ENCODE results near the gene TAGAP.

Gene TAGAP

DNA sequence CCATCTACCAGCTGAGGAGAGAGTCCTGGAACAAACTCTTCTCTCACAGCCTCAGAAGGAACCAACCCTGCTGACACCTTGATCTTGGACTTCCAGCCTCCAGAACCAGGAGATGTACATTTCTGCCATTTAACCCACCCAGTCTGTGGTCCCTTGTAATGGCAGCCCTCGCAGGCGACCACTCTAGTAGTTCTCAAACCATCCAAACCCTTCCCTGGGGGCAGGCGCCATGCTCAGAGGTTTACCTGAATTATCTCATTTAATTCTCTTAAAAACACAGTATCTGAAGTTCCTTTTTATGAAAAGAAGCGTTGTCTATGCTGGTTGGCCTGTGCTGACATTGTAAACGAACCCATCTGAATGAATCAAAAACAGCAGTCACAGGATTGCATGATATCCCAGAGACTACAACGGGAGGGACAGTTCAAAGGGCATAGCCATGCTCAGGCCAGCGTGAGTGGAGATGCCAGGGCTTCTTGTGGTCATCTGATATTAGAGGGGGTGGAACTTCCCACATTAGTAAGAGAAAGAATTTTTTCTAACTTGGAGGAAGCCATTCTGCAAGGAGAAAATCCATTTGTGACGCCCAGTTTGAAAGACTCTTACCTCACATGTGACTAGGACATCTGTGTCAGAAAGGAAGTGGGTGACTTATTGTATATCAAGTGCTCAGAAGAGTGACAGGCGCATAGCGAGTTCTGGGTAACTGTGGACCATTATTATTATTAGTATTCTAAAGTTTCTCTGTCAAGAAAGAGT lies 17.2 kb upstream of the TAGAP start:
- TF ChIP-seq CTCF (IDR thresholded peaks at IDR 0.05; ENCODE audit: insufficient read depth, low read length, poor library complexity, severe bottlenecking), result no peak
- TF ChIP-seq EZH2phosphoT487 (conservative IDR thresholded peaks at IDR 0.05; ENCODE audit: low read length), result no peak
- peaks cover 19% of the 10 kb centered on the region for H3F3A ChIP-seq (ENCODE audit: insufficient read depth)
- H3K79me2 ChIP-seq (ENCODE audit: insufficient read depth, low read length), result no peaks in the 10 kb centered on the region
- H3K9me3 ChIP-seq (ENCODE audit: insufficient read depth, low read length), result no peaks in the 10 kb centered on the region
- no peaks in the 10 kb centered on the region for H3K9me2 ChIP-seq (replicated peaks; ENCODE audit: insufficient read depth, low read length)
- H3K9ac ChIP-seq (ENCODE audit: low read length), result peak overlapping the region; percentile 44
- peak overlapping the region; percentile 91 for H3K27ac ChIP-seq (ENCODE audit: low read depth, low read length)
- peak overlapping the region; percentile 56 for H3K4me2 ChIP-seq (ENCODE audit: low read depth, low read length, poor library complexity, severe bottlenecking)
- peak overlapping the region; percentile 46 for H2AFZ ChIP-seq (ENCODE audit: low read depth, low read length, severe bottlenecking)
- peak overlapping the region; percentile 25 for H3K4me3 ChIP-seq (ENCODE audit: insufficient read depth, low read length, poor library complexity, severe bottlenecking)
- H3K27me3 ChIP-seq (ENCODE audit: low read length), result no peaks in the 10 kb centered on the region
- H3K36me3 ChIP-seq (ENCODE audit: low read length), result no peaks in the 10 kb centered on the region
- no peaks in the 10 kb centered on the region for H4K20me1 ChIP-seq (ENCODE audit: low read depth, low read length)

- Histone ChIP-seq H3K27me3 (ENCODE audit: low read length) (no peaks in the 10 kb centered on the region), H3K9ac (ENCODE audit: low read length) (no peak overlapping the region)
Observed at GRCh38 chr6:159061146-159061545, 16.4 kb upstream of the TAGAP start.

DNA sequence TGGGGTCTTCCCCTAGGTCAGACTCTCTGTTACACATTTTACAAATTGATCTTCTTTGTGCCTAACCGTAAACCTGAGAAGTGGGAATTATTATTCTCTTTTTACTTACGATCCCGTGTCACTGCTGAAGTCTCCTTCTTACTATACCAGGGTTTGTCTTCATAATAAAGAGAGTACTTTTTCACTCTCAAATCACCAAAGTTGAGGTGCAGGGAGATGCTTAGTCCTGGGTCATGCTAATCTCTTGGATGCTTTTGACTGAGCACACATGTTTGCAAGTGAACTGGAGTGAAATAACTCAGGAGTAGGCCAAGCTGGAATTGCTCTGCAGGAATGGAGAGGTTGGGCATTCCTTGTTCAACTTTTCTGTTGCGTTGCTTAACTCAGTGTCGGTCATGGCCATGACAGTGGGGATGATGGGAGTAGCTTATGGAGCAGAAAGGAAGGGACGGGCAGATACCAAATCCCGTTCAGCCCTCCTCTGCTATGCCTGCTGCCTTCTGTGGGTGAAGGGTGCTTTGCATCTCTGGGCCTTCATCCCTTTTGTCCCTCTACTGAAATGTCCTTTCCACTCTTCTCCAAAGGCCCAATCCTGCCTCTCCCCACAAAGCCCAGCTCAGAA lies 15.2 kb upstream of the TAGAP start:
- Histone ChIP-seq H3K27ac (ENCODE audit: low read depth, low read length) (no peak overlapping the region), H3K27me3 (ENCODE audit: low read length) (no peaks in the 10 kb centered on the region), H3K9me3 (ENCODE audit: insufficient read depth, low read length) (no peaks in the 10 kb centered on the region), H3K9ac (ENCODE audit: low read length) (no peak overlapping the region), H3K4me2 (ENCODE audit: low read depth, low read length, poor library complexity, severe bottlenecking) (no peak overlapping the region), H3K4me3 (ENCODE audit: insufficient read depth, low read length, poor library complexity, severe bottlenecking) (no peak overlapping the region), H3K36me3 (ENCODE audit: low read length) (no peaks in the 10 kb centered on the region), H3F3A (ENCODE audit: insufficient read depth) (peaks cover 19% of the 10 kb centered on the region), H4K20me1 (ENCODE audit: low read depth, low read length) (no peaks in the 10 kb centered on the region), H2AFZ (ENCODE audit: low read depth, low read length, severe bottlenecking) (no peak overlapping the region), H3K79me2 (ENCODE audit: insufficient read depth, low read length) (no peaks in the 10 kb centered on the region), H3K9me2 (replicated peaks; ENCODE audit: insufficient read depth, low read length) (no peaks in the 10 kb centered on the region)
- no peak for TF ChIP-seq CTCF (IDR thresholded peaks at IDR 0.05; ENCODE audit: insufficient read depth, low read length, poor library complexity, severe bottlenecking)
- no peak for TF ChIP-seq EZH2phosphoT487 (conservative IDR thresholded peaks at IDR 0.05; ENCODE audit: low read length)

More at GRCh38 chr6:159061146-159061545, 16.4 kb upstream of the TAGAP start:
- peaks cover 19% of the 10 kb centered on the region for H3F3A ChIP-seq (ENCODE audit: insufficient read depth)
- no peak overlapping the region for H2AFZ ChIP-seq (ENCODE audit: low read depth, low read length, severe bottlenecking)
- no peaks in the 10 kb centered on the region for H3K36me3 ChIP-seq (ENCODE audit: low read length)
- H3K9me3 ChIP-seq (ENCODE audit: insufficient read depth, low read length), result no peaks in the 10 kb centered on the region
- TF ChIP-seq CTCF (IDR thresholded peaks at IDR 0.05; ENCODE audit: insufficient read depth, low read length, poor library complexity, severe bottlenecking) (no peak), EZH2phosphoT487 (conservative IDR thresholded peaks at IDR 0.05; ENCODE audit: low read length) (no peak)
- H3K27ac ChIP-seq (ENCODE audit: low read depth, low read length), result no peak overlapping the region
- H3K4me2 ChIP-seq (ENCODE audit: low read depth, low read length, poor library complexity, severe bottlenecking), result no peak overlapping the region
- no peaks in the 10 kb centered on the region for H4K20me1 ChIP-seq (ENCODE audit: low read depth, low read length)
- no peak overlapping the region for H3K4me3 ChIP-seq (ENCODE audit: insufficient read depth, low read length, poor library complexity, severe bottlenecking)
- H3K9me2 ChIP-seq (replicated peaks; ENCODE audit: insufficient read depth, low read length), result no peaks in the 10 kb centered on the region
- no peaks in the 10 kb centered on the region for H3K79me2 ChIP-seq (ENCODE audit: insufficient read depth, low read length)

Data from SU-DHL-6 (cell line).